Esophagus squamous epithelium (tissue), 4 donors: ENCODE data around the gene CCDC171.
"Not testable (repeated sequence)": the region's sequence is repeated elsewhere in the genome, so short reads cannot be mapped to it uniquely, and the experiment has no call there.

ENCODE experiments used
- POLR2A ChIP-seq, 4 donors: fragments of 450-650 bp; IDR thresholded peaks; one replicate each; pipeline ENCODE4 v1.6.1; 2017; ENCODE audit warnings: antibody characterized with exemption in 4 of 4, mild to moderate bottlenecking in 4 of 4, moderate library complexity in 3 of 4
- TF ChIP-seq, protein P1 (sequence below), 6 experiments: fragments of 450-650 bp in 4 of 6; fragments of 200-600 bp in 2 of 6; sonication (generic) in 2 of 6; IDR thresholded peaks; one replicate each; pipeline ENCODE4 v1.5.1; 2016 to 2019; ENCODE audit warnings: antibody characterized with exemption in 6 of 6, mild to moderate bottlenecking in 4 of 6, moderate library complexity in 4 of 6

DNA sequence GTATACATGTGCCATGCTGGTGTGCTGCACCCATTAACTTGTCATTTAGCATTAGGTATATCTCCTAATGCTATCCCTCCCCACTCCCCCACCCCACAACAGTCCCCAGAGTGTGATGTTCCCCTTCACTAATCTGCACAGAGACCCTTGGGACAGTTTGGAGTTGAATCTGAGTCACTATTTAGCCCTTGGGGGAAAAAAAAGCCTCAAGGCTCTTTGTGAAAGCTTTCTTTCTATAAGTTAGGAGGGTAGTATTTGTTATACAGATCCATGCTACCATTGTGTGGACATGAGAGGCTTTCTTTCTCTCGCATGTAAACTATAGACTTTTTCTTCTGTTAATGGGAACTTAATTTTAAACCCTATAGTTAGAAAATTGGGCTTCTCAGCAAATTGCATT lies 40.1 kb downstream of the CCDC171 start:
- TF ChIP-seq, protein P1, sequence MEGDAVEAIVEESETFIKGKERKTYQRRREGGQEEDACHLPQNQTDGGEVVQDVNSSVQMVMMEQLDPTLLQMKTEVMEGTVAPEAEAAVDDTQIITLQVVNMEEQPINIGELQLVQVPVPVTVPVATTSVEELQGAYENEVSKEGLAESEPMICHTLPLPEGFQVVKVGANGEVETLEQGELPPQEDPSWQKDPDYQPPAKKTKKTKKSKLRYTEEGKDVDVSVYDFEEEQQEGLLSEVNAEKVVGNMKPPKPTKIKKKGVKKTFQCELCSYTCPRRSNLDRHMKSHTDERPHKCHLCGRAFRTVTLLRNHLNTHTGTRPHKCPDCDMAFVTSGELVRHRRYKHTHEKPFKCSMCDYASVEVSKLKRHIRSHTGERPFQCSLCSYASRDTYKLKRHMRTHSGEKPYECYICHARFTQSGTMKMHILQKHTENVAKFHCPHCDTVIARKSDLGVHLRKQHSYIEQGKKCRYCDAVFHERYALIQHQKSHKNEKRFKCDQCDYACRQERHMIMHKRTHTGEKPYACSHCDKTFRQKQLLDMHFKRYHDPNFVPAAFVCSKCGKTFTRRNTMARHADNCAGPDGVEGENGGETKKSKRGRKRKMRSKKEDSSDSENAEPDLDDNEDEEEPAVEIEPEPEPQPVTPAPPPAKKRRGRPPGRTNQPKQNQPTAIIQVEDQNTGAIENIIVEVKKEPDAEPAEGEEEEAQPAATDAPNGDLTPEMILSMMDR (IDR thresholded peaks at IDR 0.05): not testable (repeated sequence)
- not testable (repeated sequence) for TF ChIP-seq POLR2A (IDR thresholded peaks at IDR 0.05)
